Renal cortex interstitium (tissue), 11 donors: Measurements from ENCODE around the gene HIP1R. TPM values are rescaled to one million over a fixed set of nuclear protein-coding genes. Genes with fewer than 3 reads are reported as not detected.

ENCODE experiments used
- DNase-seq, 11 donors: peaks; one replicate each; pipeline ENCODE4 v3.0.0-alpha.2; 2013; ENCODE audit warnings: low read depth in 9 of 11, low spot score in 4 of 11; ENCODE audit errors: extremely low read depth in 1 of 11
- polyA plus RNA-seq, 3 donors: library from polyadenylated mRNA; unstranded; fragments of 120-200 nt; gene quantifications; one replicate each; pipeline ENCODE4 v1.2.1, GENCODE V29; 2013; ENCODE audit not compliant: insufficient read length in 3 of 3

Gene HIP1R
- polyA plus RNA-seq, 3 donors, result 54.1 to 115 (median 74.2) TPM

GRCh38 chr12:122820138-122820537 lies 15.1 kb upstream of the HIP1R start:
- no peak for DNase-seq

GRCh38 chr12:122820838-122821271 lies 14.4 kb upstream of the HIP1R start:
- no peak for DNase-seq

- no peak for DNase-seq
Observed at GRCh38 chr12:122823429-122823828, 11.8 kb upstream of the HIP1R start.

- no peak for DNase-seq
Observed at GRCh38 chr12:122825773-122826724, 9.2 kb upstream of the HIP1R start.

- DNase-seq, result no peak
Observed at GRCh38 chr12:122827258-122827657, 8.0 kb upstream of the HIP1R start.

- no peak for DNase-seq
Observed at GRCh38 chr12:122830517-122831214, 4.6 kb upstream of the HIP1R start.

GRCh38 chr12:122834104-122834920 lies 945 bp upstream of the HIP1R start:
- DNase-seq, result peak in 7 of 11 donors; percentile 65 to 84 (median 72)

- no peak for DNase-seq
Observed at GRCh38 chr12:122835750-122836026, 431 bp downstream of the HIP1R start.

- peak in 5 of 11 donors; percentile 40 to 69 (median 54) for DNase-seq
Observed at GRCh38 chr12:122836027-122836921, 1.0 kb downstream of the HIP1R start.

- DNase-seq, result peak in 1 of 11 donors; percentile 43
Observed at GRCh38 chr12:122837306-122838265, 2.3 kb downstream of the HIP1R start.

GRCh38 chr12:122838841-122839240 lies 3.6 kb downstream of the HIP1R start:
- no peak for DNase-seq

- DNase-seq, result no peak
Observed at GRCh38 chr12:122839907-122840554, 4.8 kb downstream of the HIP1R start.

GRCh38 chr12:122840580-122841513 lies 5.6 kb downstream of the HIP1R start:
- DNase-seq, result no peak

GRCh38 chr12:122841544-122842321 lies 6.5 kb downstream of the HIP1R start:
- peak in 5 of 11 donors; percentile 50 to 70 (median 57) for DNase-seq
